Stimulated activated CD4-positive, alpha-beta T cell treated with anti-CD3 and anti-CD28 coated beads, Interleukin-4, amount 100 ng/mL, for 24 hours (primary cell): ENCODE data around the gene MYMK.

Experiments
- DNase-seq: peaks from one replicate; pipeline ENCODE4 v3.0.0-alpha.2; 2020

The MYMK gene

GRCh38 chr9:133499132-133499891 is 25.4 kb downstream of the MYMK start:
- DNase-seq = no peak

GRCh38 chr9:133496861-133497842 is 27.6 kb downstream of the MYMK start:
- no peak for DNase-seq

DNA sequence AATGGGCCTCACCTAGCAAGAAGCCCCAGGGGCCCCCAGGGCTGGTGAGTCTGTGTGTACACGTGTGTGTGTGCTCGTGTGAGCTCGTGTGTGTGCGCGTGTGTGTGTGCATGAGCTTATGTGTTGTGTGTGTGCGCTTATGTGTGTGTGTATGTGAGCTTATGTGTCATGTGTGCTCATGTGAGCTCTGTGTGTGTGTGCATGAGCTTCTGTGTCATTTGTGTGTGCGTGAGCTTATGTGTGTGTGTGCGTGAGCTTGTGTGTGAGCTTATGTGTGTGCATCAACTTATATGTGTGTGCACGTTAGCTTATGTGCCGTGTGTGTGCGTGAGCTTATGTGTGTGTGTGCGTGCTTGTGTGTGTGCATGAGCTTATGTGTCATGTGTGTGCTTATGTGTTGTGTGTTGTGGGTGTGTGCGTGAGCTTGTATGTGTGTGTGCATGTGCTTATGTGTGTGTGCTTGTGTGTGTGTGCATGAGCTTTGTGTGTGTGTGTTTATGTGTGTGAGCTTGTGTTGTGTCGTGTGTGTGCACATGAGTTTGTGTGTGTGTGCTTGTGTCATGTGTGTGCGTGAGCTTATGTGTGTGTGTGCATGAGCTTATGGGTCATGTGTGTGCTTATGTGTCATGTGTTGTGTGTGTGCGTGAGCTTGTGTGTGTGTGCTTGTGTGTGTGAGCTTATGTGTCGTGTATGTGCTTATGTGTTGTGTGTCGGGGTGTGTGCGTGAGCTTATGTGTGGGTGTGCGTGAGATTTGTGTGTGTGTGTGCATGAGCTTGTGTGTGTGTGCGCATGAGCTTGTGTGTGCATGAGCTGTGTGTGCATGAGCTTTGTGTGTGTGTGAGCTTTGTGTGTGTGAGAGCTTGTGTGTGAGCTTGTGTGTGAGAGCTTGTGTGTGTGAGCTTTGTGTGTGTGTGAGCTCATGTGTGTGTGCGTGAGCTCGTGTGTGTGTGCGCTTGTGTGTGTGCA is 29.1 kb downstream of the MYMK start:
- no peak for DNase-seq

GRCh38 chr9:133494636-133495326 is 30.0 kb downstream of the MYMK start:
- DNase-seq = no peak

DNA sequence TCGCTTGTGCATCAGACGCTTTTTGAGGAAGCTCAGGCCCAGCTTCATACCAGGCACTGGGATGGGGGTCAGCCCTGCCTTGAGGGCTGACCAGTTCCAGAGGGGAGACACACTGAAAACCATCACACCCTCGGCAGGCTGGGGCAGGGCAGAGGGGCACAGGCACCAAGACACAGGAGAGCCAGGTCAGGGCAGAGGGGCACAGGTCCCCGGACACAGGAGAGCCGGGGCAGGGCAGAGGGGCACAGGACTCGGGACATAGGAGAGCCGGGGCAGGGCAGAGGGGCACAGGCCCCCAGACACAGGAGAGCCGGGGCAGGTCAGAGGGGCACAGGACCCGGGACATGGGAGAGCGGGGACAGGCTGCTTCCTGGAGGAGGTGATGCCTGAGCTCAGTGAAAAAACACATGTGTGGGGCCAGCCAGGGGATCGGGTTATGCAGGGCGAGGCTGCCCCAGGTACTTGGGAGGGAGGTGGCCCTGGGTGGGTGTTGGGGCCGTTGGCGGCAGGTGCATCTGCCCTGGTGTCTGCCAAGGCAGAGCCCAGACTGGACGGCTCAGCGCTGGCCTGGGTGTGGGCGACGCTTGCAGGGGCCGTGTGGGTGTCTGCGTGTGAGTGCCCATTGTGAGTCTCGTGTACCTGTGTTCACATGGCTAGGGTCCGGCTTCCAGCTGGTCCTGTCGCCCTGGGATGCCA is 30.8 kb downstream of the MYMK start:
- no peak for DNase-seq

DNA sequence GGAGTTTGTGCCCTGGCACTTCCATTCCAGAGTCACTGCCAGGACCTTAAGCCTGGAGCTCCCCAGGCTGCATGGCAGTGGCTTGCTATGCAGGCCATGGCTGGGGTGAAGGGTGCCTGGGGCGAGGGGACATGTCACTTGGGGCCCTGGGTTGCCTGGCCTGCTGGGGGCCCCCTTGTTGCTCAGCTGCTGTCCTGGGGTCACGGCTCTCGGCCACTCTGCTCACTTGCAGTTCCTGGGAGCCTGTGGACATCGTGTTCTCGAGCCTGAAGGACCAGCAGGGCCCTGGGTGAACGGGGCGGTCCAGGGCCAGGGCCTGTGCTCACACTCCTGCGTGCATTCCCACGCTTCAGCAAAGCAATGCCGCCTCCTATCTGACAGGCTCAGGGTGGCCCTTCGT is 31.3 kb downstream of the MYMK start:
- no peak for DNase-seq

DNA sequence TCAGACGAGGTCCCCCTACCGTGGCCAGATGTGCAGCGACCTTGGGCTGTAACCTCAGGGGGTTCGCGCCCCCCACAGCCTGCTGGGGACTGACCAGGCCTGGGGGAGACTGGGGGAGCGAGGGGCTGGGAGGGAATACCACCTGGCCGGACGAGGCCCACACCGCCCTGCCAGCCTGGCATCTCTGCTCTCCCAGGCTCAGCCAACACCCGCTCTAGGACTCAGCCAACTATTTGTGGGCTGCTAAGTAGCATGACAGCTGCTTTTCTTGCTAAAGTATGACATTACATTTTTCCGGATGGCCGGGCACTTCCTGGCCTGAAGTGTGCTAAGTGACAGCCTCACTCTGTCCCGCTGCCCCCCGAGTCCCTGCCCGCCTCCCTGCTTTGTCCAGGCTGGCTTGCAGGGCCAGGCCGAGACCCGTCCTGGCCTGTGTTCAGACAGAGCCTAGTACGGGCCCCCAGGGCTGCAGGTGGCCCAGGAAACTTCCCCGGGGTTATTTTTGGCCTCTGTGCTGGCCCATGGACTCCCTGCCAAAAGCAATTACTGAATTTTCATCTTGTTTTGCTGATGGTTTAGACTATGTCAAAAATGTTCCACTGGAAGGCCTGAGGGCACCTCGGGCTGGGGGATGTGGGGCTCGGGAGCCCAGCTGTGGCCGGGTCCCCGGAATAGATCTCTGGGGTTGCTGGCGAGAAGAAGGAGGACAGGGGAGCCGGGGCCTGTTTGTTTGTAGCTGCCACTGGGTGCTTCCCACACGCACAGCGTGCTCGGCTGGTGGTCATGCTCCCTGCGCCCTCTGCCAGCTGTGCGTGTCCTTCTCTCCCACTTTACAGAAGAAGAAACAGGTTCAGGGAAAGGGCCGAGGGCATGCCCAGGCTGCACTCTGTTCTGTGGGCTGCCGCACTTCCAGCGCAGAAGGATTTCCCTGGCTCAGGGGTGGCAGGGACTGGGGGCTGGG is 32.4 kb downstream of the MYMK start:
- no peak for DNase-seq

- DNase-seq = no peak
Measured at GRCh38 chr9:133491656-133491925, 33.2 kb downstream of the MYMK start.

DNA sequence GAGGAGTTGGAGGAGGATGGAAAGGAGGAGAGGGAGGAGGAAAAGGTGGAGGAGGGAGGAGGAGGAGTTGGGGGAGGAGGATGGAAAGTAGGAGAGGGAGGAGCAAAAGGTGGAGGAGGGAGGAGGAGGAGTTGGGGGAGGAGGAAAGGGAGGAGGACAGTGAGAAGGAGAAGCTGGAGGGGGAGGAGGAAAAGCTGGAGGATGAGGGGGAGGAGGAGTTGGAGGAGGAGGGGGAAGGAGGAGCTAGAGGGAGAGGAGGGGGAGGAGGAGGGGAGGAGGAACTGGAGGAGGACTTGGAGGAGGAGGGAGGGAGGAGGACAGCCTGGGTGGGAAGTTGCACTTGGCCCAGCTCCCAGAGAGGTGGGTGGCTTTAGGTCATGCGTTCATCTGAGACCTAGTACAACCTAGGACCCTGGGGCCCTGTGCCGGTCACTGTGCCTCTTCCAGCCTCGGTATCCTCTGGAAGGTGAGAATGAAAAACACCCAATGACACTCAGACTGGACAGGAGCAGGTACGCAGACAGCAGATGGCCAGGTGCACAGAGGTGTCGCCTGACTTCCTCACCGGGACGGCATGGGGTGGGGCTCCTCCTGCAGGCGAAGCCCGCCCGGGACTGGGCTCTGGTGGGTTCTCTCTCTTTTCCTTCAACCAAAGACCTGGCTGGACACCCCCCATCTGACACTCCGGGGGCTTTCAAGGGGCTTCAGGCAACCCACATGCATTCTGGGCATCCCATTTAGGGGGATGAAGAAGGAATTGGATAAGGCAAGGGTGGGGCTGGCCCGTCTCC is 33.7 kb downstream of the MYMK start:
- DNase-seq = no peak

DNA sequence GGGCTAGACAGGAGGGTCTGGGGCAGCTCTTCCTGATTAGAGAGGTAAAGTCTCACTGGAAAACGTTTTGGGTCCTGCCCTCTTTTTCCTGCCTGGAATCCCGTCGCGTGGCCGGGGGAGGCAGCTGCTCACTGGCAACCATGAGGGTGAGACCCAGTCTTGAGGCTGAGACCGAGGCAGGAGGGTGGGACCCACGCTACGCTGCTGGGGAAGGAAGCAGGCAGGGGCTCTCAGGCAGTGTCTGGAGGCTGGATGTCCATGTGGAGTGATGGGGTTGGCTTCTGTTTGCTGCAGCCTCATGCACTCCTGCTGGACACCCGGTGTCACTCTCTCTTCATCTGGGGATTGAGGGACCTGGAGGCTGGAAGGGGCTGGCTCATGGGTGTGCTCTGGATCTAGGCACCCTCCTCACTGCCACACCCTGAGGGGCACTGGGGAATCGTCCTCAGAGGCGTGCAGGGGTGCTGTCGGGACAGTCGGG is 34.5 kb downstream of the MYMK start:
- no peak for DNase-seq

GRCh38 chr9:133489253-133490190 is 35.2 kb downstream of the MYMK start:
- DNase-seq = no peak

DNA sequence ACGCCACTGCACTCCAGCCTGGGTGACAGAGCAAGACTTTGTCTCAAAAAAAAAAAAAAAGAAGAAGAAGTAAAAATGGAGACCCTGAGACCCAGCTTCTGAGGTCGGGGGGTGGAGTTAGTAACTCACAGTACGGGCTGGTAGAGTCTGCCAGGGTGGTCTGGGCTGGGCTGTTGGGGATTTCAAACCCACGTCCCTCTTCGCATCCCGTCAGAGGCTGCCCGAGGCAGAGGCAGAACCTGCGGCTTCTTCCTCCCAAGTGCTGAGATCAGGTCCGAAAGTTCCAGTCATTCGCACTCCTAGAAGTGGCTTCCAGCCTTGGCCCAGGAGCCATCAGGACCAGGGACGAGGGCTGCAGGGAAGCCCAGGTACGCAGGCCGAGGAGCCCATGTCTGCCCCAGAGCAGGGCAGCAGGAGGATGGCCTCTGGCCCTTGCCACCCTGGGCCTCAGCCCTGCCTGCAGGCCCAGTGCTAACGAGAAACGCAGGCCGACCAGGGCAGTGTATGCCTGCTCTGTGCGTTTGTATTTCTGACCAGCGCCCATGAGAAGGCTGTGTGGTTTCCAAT is 36.0 kb downstream of the MYMK start:
- DNase-seq = no peak

DNA sequence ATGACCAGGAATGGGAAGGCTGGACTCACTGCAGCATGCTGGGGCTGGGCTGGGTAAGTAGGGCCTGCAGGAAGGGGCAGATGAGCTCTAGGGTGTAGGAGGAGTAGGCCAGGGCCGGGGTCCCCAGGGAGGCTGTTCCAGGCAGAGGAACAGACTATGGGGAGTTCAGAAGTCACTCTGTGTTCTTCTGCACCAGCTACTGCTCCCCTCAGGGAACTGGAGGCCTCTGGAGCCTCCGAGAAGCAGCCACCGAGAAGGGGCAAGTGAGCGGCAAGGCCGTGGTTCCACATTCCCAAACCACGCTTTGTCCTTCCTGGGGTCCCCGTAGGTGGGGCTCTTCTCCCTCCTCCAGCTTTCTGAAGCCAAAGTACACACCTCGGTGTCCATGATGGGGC is 37.4 kb downstream of the MYMK start:
- no peak for DNase-seq

- DNase-seq = no peak
Measured at GRCh38 chr9:133485531-133486260, 39.1 kb downstream of the MYMK start.

- no peak for DNase-seq
Measured at GRCh38 chr9:133484671-133485437, 39.9 kb downstream of the MYMK start.

- no peak for DNase-seq
Measured at GRCh38 chr9:133483611-133484010, 41.1 kb downstream of the MYMK start.
